Measurements from ENCODE around the gene ZNHIT2.

GRCh38 chr11:65159012-65159411, 41.5 kb upstream of the ZNHIT2 start:
- TF ChIP-seq CTCF (IDR thresholded peaks at IDR 0.05) (no peak), POLR2A (IDR thresholded peaks at IDR 0.05) (no peak)
